Caco-2 (cell line): Measurements from ENCODE around the gene SOX5. TPM values are rescaled to one million over a fixed set of nuclear protein-coding genes. Genes with fewer than 3 reads are reported as not detected.

Experiments used
- BruUV-seq: library from RNA; stranded (reverse); fragments of 400-500 nt; replicated peaks from 2 replicates; lab custom pipeline; 2021; lab: Mats Ljungman, UMichigan
- CTCF ChIA-PET: fragments of 300-600 bp; sonication (Branson Sonifier 250); formaldehyde crosslinking; loops from one replicate; lab custom pipeline; 2022; ENCODE audit warnings: antibody characterized with exemption; lab: Charles Lee
- POLR2A ChIA-PET: fragments of 300-600 bp; sonication (Branson Sonifier 250); formaldehyde crosslinking; loops from one replicate; lab custom pipeline; 2022; ENCODE audit warnings: antibody characterized with exemption; lab: Charles Lee
- DNase-seq, 2 experiments: peaks; one replicate each; pipeline versions ENCODE4 v3.0.0 to v3.0.0-alpha.2; 2020 to 2022
- H3K27me3 ChIP-seq: replicated peaks from 2 replicates; pipeline ENCODE4 v1.6.0; 2011; ENCODE audit warnings: low read length; ENCODE audit not compliant: control insufficient read depth, insufficient read depth
- H3K36me3 ChIP-seq: 2 replicates; pipeline ENCODE4 v1.5.1; 2011; ENCODE audit warnings: low read length; ENCODE audit not compliant: control insufficient read depth, insufficient read depth
- H3K4me1 ChIP-seq: fragments of 250-450 bp; sonication (Bioruptor Pico); 2 replicates; pipeline ENCODE4 v1.5.1; 2020; ENCODE audit warnings: mild to moderate bottlenecking
- H3K4me3 ChIP-seq: 2 replicates; pipeline ENCODE4 v1.5.1; 2011; ENCODE audit warnings: low read depth, mild to moderate bottlenecking, control low read depth, low read length
- H3K9me3 ChIP-seq: fragments of 250-450 bp; sonication (Bioruptor Pico); 2 replicates; pipeline ENCODE4 v1.5.1; 2020; ENCODE audit warnings: mild to moderate bottlenecking, moderate library complexity
- H3K27ac Mint-ChIP-seq: one replicate; pipeline ENCODE4 v1.8.0; 2022; ENCODE audit warnings: mixed read lengths; ENCODE audit not compliant: unreplicated experiment
- H3K27me3 Mint-ChIP-seq: one replicate; pipeline ENCODE4 v1.8.0; 2022; ENCODE audit warnings: mixed read lengths; ENCODE audit not compliant: insufficient read depth, unreplicated experiment
- H3K36me3 Mint-ChIP-seq: one replicate; pipeline ENCODE4 v1.8.0; 2022; ENCODE audit warnings: mild to moderate bottlenecking, mixed read lengths; ENCODE audit not compliant: insufficient read depth, unreplicated experiment
- H3K4me1 Mint-ChIP-seq: one replicate; pipeline ENCODE4 v1.8.0; 2022; ENCODE audit warnings: low read depth, mixed read lengths; ENCODE audit not compliant: unreplicated experiment
- H3K4me3 Mint-ChIP-seq: one replicate; pipeline ENCODE4 v1.8.0; 2022; ENCODE audit warnings: mild to moderate bottlenecking, moderate library complexity, mixed read lengths; ENCODE audit not compliant: unreplicated experiment
- H3K9me3 Mint-ChIP-seq: one replicate; pipeline ENCODE4 v1.8.0; 2022; ENCODE audit warnings: mixed read lengths; ENCODE audit not compliant: unreplicated experiment
- CTCF ChIP-seq, 2 experiments: fragments of 200-600 bp in 1 of 2; IDR thresholded peaks; 1 replicate in 1 of 2; 2 replicates in 1 of 2; pipeline versions ENCODE4 v1.5.1 to v1.8.0; 2011 to 2022; ENCODE audit warnings: antibody characterized with exemption in 1 of 2, control low read depth in 1 of 2, inconsistent platforms in 1 of 2, low read depth in 1 of 2, low read length in 1 of 2, mild to moderate bottlenecking in 1 of 2, moderate library complexity in 1 of 2; ENCODE audit not compliant: insufficient read depth in 1 of 2, severe bottlenecking in 1 of 2, unreplicated experiment in 1 of 2
- intact Hi-C: fragments of 100-400 bp; cut with micrococcal nuclease; formaldehyde crosslinking; loops from one replicate; pipeline ENCODE4 v1.10.0; 2022; ENCODE audit not compliant: unreplicated experiment
- total RNA-seq: library from RNA; stranded (reverse); gene quantifications from 2 replicates; pipeline ENCODE4 v1.2.3, GENCODE V29; 2022

The SOX5 gene
- total RNA-seq, 1 experiment from 2014 or later = 15.4 TPM

DNA sequence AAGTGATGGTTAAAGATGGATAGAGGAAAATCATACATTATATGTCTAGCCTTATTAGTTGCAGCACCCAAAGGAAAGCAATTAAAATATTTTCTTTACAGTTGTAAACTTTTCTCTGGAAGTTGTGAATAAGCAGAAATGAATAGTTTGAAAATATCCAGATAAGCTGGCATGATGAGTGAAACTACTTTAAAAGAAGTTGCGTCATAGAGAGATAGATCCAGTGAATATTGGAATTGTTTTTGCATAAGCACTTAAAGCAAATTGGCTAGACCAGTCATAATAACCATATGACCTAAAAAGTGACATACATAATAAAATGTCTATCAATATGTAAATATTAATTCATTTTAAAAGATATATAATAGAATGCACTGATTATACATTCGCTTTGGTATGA is 132.1 kb downstream of the SOX5 start:
- no peak overlapping the region for H3K27ac Mint-ChIP-seq
- intact Hi-C loops = no loop called here
- no TSS peak for BruUV-seq

GRCh38 chr12:23816394-23816851 is 133.0 kb downstream of the SOX5 start:
- no peaks in the 10 kb centered on the region for H3K9me3 ChIP-seq
- H3K27me3 ChIP-seq = no peaks in the 10 kb centered on the region
- H3K4me1 ChIP-seq = no peaks in the 10 kb centered on the region
- ChIA-PET POLR2A (no interaction called here), CTCF (no interaction called here)
- no peak overlapping the region for H3K4me3 ChIP-seq
- peaks cover 6% of the 10 kb centered on the region for H3K4me1 Mint-ChIP-seq
- no peaks in the 10 kb centered on the region for H3K9me3 Mint-ChIP-seq
- intact Hi-C loops = no loop called here
- no peaks in the 10 kb centered on the region for H3K36me3 ChIP-seq
- H3K27me3 Mint-ChIP-seq = no peaks in the 10 kb centered on the region
- no TSS peak for BruUV-seq
- no peak for TF ChIP-seq CTCF (IDR thresholded peaks at IDR 0.05; ENCODE audit: insufficient read depth in 1 of 2, low read depth in 1 of 2, low read length in 1 of 2, severe bottlenecking in 1 of 2, unreplicated experiment in 1 of 2)
- H3K36me3 Mint-ChIP-seq = no peaks in the 10 kb centered on the region
- H3K27ac Mint-ChIP-seq = no peak overlapping the region
- H3K4me3 Mint-ChIP-seq = no peak overlapping the region
- peak in 1 of 2 experiments; percentile 16 for DNase-seq

More for the DNA sequence above, 132.1 kb downstream of the SOX5 start:
- DNase-seq = no peak
- Histone ChIP-seq H3K4me1 (no peaks in the 10 kb centered on the region), H3K9me3 (no peaks in the 10 kb centered on the region), H3K36me3 (no peaks in the 10 kb centered on the region), H3K4me3 (no peak overlapping the region), H3K27me3 (no peaks in the 10 kb centered on the region)
- CTCF ChIA-PET = no interaction called here
- Mint-ChIP-seq H3K4me1 (peaks cover 6% of the 10 kb centered on the region), H3K9me3 (no peaks in the 10 kb centered on the region), H3K36me3 (no peaks in the 10 kb centered on the region), H3K4me3 (no peak overlapping the region), H3K27me3 (no peaks in the 10 kb centered on the region)
- POLR2A ChIA-PET = no interaction called here
- TF ChIP-seq CTCF (IDR thresholded peaks at IDR 0.05; ENCODE audit: insufficient read depth in 1 of 2, low read depth in 1 of 2, low read length in 1 of 2, severe bottlenecking in 1 of 2, unreplicated experiment in 1 of 2) = no peak

- Histone ChIP-seq H3K4me3 (no peak overlapping the region), H3K27me3 (no peaks in the 10 kb centered on the region), H3K36me3 (no peaks in the 10 kb centered on the region), H3K4me1 (no peaks in the 10 kb centered on the region), H3K9me3 (no peaks in the 10 kb centered on the region)
- intact Hi-C loops = no loop called here
- no peaks in the 10 kb centered on the region for H3K36me3 Mint-ChIP-seq
- H3K27me3 Mint-ChIP-seq = no peaks in the 10 kb centered on the region
- CTCF ChIA-PET = no interaction called here
- no peak for TF ChIP-seq CTCF (IDR thresholded peaks at IDR 0.05; ENCODE audit: insufficient read depth in 1 of 2, low read depth in 1 of 2, low read length in 1 of 2, severe bottlenecking in 1 of 2, unreplicated experiment in 1 of 2)
- no peak overlapping the region for H3K4me3 Mint-ChIP-seq
- peaks cover 6% of the 10 kb centered on the region for H3K4me1 Mint-ChIP-seq
- H3K9me3 Mint-ChIP-seq = no peaks in the 10 kb centered on the region
- POLR2A ChIA-PET = no interaction called here
- no TSS peak for BruUV-seq
- DNase-seq = no peak
- H3K27ac Mint-ChIP-seq = no peak overlapping the region
These were observed 133.7 kb downstream of the SOX5 start for GRCh38 chr12:23815810-23816209.
